EL (cell line): ENCODE results near the gene TMEM74B.

Experiments used
- DNase-seq: peaks from one replicate; pipeline ENCODE4 v3.0.0-alpha.2; 2016

Gene TMEM74B

DNA sequence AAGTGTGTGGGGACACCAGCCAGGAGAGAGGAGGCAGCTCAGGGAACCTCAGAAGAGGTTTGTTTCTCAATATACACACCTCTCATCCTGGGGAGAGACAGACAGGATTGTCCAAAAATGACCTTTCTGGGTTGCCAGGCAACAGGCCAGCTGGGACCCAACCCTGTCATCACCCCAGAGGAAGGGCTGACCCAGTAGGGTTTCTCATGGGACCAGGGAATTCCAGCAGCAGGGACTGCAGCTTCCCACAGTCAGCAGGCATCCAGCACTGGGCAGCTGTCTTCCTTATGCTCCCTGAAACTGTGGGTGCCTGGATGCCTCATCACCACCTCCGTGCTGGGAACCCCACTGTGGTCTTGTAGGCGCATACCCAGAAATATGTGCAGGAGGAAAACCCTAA, 19.8 kb upstream of the TMEM74B start:
- DNase-seq, result no peak

DNA sequence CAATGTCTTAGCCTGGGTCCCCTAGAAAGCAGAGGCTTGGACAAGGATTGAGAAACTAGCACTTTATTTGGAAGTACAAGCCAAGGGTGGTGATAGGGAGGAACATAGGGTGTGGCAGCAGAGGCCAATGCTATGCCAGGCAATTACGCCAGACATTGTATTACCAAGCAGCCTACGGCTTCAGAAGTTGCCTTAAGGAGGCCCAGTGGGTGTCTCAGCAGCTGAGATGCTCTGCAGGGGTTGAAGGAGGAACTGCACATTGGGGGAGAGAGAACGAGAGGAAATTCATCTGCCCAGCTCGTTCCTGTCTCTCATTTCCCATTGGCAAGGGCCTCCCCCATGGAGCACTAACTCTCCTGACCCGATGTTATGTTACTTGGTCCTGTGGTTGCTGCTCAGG, 19.3 kb upstream of the TMEM74B start:
- DNase-seq, result no peak

DNA sequence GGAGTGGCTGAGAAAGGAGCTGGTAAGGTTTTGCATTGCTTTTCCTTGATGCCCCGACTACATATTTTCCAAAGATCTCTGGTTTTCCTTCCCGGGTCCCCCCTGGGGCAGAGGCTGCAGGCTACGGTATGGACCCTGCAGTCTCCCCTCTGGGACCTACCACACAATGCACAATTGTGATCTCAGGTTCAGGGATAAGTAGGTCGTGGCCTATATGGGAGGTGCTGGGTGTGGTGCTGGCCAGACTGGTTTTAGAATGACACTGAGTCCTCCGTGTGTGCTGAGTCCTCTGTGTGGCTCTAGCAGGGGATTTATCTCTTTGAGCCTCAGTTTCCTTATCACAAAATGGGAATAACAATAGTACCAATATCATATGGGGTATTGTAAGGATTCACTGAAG, 18.8 kb upstream of the TMEM74B start:
- DNase-seq, result no peak

DNA sequence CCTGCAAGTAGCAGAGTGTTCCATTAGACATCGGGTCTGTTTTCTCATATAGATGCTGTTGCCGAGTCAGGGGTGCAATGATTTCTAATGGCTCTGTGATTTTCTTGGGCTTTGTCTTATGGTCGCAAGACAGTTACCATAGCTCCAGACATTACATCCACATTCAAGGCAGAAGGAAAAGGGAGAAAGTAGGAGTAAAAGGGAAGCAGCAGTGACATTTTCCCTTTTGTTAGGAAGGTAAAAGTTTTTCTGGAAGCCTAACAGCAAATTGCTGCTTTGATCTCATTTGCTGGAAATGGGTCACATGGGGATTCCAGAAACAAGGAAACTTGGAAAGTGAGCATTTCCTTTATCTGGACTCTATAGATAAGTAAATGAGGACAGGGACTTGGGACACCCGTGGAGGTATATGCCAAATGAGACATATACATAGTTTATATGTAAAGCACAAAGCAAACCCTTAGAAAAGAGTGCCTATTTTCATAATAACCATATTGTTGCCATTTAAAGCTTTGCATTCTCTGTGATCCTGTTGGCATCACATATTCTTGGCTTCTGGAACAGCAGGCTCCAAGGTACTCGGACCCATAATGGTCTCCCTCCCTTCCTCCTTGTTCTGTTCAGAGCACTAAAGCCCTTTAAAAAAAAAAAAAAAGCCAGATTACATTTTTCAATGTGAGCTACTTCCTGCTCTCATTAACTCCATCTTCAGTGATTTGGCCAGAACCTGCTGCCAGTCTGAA, 18.2 kb upstream of the TMEM74B start, which contains the start of gene C20orf202:
C20orf202 (plus strand) TSS at position 693 of the 743 bp plus-strand sequence. CDS start 132 bp downstream, outside the sequence.
- no peak for DNase-seq

DNA sequence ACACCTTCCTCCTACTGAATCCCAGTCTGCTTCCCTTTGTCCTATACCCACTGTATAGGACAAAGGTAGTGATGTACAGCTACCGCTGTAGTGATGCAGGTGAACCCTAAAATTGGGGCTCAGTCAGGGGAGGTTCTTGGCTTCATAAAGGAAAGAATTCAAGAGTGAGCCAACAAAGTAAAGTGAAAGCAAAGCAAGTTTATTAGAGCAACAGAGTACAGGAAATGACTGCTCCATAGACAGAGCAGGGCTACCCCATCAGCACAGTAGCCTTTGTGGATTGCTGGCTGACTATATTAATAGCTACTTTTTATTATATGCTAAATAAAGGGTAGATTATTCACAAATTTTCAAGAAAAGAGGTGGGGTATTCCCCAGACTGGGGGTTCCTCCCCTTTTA, 15.2 kb upstream of the TMEM74B start:
- DNase-seq, result no peak

DNA sequence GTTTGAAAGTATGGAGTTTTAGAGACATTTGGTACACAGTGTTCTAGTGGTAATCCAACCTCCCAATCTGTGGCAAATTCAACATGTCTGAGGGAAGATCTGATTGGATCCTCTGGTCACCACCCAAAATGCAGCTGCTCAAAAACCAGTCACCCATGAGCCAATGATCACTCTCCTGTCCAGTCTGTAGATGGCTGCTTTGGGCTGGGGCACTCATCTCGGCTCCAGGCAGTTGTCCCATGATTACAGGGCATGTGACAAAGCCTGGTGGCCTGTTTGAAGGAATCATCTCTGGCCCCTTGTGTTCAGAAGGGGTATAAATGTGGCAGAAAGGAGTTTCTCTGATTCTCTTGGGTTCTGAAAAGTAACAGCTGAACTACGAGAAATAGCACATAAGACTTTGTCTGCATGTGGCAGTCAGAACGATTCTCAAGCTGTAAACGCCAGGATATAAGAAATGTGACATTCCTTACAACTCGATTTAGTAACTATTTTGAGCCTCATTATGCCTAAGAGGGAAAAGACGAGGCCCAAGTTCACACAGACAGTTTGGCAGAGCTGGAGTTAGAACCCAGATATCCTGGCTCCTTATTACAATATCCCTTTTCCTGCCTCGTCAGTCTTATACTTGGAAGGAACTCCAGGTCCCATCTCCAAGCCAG, 14.6 kb upstream of the TMEM74B start:
- no peak for DNase-seq

DNA sequence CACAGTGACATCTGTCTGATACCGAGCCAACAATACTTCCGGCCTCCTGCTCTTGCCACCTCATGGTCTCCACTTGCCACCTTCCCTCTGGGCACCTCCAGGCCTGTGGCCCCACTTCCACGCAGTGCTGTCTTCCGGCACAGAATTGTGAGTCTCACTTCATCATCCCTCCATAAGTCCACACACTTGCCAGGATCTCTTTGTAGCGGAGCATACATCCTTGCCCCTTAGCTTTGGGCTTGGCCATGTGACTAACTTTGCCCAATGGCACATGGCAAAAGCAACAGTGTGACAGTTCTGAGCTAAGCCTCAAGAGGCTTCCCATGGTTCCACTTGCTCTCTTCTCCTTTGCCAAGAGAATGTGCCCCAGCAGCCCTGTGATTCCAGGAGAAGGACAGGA, 14.0 kb upstream of the TMEM74B start:
- no peak for DNase-seq

DNA sequence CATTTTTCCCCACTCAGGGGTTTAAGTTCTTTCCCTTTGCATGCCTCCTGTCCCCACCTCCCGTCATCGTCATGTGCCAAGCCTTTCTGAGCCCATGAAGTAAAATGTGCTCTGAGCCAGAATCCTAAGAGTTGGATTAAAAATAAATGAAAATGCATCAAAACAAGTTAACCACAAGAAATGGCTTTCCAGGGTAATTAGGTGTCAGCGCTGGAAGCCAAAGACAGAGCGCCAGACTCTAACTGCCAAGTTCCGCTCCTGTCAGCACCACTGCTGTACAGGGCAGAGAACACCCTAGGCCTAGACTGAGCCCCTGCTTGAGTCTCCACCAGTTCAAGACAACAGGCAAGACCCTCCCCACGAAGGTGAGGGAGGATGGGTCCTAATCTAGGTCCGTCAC, 13.0 kb upstream of the TMEM74B start:
- DNase-seq, result no peak

DNA sequence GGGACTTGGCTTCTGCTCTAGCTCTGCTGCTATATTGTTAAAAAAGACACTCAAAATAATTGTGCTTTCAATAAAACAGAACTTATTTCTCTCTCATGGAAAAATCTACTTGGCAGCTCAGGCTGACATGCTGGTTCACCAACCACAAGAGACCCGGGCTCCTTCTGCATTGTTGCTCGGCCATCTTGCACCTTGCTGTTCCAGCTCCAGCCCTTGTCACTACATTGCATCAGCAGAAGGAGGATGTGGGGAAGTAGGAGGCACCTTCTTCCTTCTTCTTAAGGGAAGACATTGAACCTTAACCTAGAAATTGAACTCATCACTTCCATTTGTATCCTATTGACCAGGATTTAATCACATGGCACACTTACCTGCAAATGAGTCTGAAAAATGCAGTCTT, 11.9 kb upstream of the TMEM74B start:
- DNase-seq, result no peak

DNA sequence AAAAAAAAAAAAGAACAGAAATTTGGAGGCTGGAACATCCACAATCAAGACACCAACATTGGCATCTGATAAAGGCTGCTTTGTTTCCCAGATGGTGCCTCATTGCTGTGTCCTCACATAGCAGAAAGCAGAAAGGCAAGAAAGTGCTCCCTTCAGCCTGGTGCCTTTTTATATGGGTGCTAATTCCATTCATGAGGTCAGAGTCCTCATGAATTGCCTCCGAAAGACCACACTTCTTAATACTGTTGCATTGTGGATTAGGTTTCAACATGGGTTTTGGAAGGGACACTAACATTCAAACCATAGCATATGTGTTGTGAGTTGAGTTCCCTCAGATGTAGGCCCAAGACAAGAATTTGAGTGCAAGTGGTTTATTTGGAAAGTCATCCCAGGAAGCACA, 10.4 kb upstream of the TMEM74B start:
- no peak for DNase-seq

DNA sequence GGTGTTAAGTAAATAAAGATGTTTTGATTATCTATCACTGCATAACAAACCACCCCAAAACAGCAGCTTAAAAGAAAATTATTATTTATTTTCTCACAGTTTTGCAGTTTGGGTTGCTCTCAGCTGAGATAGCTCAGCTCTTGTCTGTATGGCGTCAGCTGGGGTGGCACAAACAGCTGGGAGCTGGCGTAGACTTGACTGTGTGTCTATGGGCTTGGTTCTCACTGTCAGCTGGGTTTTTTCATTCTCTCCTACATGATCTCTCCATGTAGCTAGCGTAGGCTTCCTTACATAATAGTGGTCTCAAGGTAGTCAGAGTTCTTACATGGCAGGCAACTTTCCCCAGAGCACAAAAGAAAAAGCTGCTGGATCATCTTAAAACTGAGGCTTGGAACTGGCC, 6.5 kb upstream of the TMEM74B start:
- no peak for DNase-seq

DNA sequence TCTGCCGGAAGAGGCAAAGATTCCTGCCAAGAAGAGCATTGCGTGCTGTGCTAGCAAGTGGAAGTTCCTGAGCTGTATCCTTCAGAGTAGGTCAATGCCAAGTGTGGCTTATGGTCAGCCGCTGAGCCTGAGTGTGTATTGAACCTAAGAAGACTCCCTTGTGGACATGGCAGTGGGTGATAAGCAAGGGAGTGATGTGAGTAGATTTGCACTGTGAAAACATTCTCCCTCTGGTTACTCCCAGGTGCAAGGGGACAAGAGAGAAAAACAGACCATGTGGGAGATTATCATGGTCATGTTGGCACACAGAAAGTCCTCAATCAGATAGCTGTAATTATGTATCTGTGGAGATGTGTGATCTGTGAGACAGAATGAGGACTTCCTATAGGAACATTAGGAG, 6.1 kb upstream of the TMEM74B start:
- no peak for DNase-seq

DNA sequence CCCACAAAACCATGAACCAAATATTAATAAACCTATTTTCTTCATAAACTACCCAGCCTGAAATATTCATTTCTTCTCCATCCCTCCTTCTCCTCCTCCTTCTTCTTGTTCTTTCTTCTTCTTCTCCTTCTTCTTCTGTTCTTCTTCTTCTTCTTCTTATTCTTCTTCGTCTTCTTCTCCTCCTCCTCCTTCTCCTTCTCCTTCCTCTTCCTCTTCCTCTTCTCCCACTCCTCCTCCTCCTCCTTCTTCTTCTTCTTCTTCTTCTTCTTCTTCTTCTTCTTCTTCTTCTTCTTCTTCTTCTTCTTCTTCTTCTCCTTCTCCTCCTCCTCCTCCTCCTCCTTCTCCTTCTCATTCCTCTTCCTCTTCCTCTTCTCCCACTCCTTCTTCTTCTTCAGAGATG, 5.0 kb upstream of the TMEM74B start:
- no peak for DNase-seq

DNA sequence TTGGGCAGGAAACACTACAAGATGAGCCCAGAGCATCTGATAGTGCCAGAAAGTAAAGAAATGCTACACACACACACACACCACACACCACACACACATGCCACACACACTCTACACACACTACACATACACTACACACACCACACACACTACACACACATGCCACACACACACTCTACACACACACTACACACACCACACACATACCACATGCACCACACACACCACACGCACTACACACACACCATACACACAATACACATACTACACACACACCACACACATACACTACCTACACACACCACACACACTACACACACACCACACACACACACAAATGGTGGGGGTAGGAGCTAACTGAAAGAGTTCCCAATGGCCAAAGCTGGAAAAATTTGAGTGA, 3.6 kb upstream of the TMEM74B start:
- DNase-seq, result no peak

DNA sequence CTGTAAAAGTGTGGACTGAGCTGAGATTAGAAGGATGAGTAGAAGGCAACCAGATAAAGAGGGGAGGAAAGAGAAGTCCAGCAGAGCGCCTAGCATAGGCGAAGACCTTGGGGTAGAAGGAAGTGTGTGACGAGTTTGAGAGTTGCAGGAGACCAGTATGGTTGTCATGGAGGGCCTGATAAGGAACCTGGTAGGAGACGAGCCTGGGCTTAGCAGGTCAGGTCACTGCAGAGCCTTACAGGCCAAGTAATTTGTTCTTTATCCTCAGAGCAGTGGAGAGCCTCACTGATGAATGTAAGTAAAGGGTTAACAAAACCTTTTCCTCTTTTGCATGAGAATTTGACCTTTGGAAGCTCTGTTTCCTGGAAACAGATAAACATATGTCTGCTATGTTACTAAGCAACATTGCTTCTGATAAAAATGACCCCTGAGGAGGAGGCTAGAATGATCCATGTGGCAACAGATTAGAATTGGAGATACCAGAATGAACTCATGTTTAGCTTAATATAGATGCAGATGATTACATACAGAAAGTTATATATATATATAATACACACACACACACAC, 2.9 kb upstream of the TMEM74B start:
- no peak for DNase-seq

DNA sequence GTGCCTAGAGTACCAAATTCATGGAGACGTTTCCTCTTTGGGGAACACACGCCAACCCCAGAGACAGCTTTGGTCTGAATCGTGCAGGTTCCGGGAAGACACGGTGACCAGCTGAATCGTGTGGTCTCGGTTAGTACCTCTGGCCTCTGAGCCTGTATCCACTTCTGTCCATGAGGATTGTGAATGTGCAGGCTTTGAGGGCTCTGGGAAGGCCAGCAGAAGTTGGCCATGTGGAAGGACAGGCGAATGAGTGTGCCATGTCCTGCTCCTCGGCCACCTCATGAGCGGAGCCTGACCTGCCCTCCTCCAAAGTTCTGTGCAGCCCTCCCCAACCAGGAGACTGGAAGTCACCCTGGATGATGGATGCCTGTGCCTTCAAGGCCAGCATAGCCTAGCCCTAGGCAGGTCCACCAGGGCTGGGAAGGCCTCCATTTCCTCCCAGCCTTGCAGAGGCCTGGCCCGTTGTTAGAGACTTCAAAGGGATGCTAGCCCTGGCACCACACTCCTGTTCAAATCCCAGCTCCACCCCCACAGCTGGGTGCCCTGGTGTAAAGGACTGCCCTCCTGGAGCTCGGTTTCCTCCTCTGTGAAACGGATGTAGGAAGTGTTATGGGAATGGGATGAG, 1.7 kb upstream of the TMEM74B start:
- DNase-seq, result no peak

DNA sequence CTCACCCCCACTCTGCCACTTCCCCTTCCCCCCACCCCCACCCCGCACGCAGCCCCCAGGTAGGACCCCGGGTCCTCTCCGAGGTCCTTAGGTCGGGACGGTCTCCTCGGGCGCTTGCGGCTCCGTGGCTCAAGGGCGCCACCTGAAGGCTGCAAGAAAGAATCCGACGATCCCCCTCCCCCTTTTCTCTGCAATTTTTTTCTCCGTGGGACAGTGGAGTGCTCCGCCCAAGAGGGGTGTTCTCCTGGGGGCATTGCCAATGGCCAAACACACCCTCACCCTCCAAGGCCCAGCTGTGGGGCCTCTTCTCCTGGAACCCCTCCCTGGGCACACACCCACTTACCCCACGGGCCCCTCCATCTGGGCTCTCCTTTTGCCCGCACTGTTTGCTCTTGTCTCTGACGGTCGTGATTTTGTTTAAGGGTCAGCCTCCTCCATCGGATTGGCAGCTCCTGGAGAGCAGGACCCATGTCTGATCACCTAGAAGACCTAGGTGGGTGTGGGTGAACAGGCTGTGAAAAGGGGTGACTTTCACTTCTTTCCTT, 1.1 kb upstream of the TMEM74B start:
- peak; percentile 44 for DNase-seq

DNA sequence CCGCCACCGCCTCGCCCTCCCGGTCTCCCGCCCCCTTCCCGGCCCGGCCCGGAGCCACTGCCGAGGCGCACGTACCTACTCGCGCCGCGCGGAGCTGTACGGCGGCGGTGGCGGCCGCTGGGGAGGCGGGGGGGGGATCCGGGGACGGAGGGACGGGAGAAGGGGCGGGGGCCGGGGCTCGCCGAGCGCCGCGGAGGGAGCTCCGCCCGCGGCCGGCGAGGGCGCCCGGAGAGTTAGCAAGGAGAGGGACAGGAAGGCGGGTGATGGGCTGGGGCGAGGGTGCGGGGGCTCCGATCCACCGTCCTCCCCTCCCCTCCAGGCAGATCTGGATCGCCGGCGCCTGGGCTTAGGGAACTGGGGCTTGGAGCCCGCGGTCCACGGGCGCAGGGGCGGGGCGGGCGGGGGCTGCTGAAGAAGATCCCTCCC, 548 bp upstream of the TMEM74B start:
- DNase-seq, result no peak

DNA sequence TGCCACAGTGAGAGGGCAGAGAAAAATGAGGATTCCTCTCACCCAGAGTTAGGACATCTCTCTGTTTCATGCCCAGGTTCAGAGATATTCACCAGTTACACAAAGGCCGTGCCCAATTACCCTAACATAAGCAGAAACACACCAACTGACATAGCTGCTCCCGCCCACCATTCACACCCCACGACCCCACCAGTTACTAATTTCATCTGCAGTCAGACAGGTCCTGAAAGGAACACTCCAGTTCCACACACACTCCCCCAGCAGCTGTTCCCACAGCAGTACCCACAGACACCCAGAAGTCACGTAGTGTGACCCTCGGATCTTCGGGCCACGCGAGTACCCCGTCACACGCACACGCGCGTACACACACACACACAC, 532 bp downstream of the TMEM74B start:
- DNase-seq, result no peak

DNA sequence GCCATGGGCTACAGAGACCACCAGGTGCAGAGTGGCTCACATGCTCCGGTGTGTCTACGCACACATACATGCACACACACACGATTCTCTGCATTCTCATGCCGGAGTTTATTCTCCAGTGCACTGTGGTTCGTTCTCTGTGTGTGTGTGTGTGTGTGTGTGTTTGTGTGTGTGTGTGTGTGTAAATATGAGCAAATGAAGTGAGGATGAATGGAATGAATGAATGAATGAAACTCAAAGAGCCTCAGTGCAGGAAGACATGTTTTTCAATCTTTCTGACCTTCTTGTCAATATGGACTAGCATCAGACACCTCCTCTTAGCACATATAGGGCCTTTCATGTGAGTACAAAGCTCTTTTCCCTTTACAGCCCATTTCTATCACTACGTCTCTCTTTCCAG, 1.6 kb downstream of the TMEM74B start:
- DNase-seq, result no peak

DNA sequence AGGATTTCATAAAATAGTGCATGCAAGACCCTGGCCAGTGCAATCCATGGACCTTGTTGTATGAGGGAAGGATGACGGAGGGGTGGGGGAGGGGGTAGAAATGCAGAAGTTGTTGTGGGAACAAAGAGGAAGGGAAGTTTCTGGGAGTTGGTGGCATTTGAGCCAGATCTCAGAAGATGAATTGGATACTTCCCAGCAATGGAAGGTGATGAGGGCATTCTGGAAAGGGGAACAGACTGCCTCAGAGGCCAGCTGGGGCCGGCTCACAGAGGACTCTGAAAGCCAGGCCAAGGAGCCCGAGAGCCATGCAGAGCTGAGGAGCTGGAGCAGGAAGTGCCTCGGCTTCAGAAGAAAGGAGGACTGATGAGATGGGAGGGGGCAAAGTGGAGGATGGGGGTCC, 2.7 kb downstream of the TMEM74B start:
- DNase-seq, result no peak

DNA sequence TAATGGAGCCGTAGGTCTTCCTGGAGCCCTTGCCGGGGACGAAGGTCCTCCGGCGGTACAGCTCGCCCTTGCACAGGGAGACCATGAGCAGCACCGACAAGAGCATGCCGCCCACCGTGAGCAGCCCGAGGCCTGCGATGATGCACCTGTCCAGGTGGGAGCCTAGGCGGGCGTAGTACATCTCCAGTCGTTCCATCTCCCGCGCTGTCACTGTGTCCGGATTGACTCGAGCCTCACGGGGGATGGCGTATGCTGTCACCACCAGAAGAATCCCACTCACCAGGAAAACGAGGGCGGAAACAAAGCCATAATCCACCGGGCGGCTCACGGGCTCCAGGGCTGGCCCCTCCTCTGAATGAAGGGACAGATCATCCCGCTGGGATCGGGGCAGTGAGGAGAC, 3.8 kb downstream of the TMEM74B start:
- no peak for DNase-seq

DNA sequence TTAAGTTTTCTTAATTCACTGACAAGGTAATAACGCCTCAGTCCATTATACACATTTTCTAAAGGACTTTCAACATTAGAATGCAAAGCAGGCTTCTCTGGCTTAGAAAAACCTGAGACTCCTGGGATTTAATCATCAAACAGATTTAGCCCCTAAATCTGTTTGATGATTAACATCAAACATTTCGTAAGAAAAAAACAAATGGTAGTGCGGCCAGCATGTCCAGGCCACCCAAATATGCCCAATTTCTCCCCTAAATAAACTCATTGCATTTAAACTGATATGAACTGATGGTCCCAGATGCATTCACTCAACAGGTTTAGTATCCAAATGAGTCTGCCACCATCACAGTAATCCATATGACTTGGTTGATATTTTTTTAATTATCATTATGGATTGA, 6.2 kb downstream of the TMEM74B start:
- no peak for DNase-seq

DNA sequence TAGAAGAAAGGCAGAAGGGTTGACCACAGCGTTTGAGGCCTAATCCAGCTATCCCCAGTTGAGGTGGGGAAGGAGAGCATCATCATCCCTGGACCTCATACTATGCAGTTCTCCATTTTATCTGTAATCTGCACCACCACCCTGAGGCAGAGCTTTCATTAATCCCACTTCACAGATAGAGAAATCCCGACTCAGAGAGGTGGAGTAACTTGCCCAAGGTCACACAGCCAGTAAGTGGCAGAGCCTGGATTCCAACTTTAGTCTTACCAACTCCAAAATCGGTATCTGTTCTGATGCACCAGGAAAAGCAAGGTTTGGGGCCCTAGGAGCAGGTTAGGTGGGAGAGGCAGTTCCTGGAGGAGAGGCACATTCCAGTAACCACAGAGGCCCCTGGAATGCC, 6.7 kb downstream of the TMEM74B start:
- DNase-seq, result no peak
